Measurements from ENCODE around the gene SMAD6. TPM values are rescaled to one million over a fixed set of nuclear protein-coding genes. Genes with fewer than 3 reads are reported as not detected.

Gene SMAD6
- polyA plus RNA-seq, 4 donors: 13.8 to 50.2 (median 26.8) TPM

- no peak for DNase-seq (ENCODE audit: low read depth in 4 of 4, low spot score in 3 of 4)
These were observed 35.4 kb downstream of the SMAD6 start for GRCh38 chr15:66737243-66738010.

- no peak for DNase-seq (ENCODE audit: low read depth in 4 of 4, low spot score in 3 of 4)
These were observed 36.1 kb downstream of the SMAD6 start for GRCh38 chr15:66738116-66738515.

- no peak for DNase-seq (ENCODE audit: low read depth in 4 of 4, low spot score in 3 of 4)
These were observed 36.6 kb downstream of the SMAD6 start for GRCh38 chr15:66738595-66738994.

- DNase-seq (ENCODE audit: low read depth in 4 of 4, low spot score in 3 of 4): no peak
These were observed 37.3 kb downstream of the SMAD6 start for GRCh38 chr15:66739287-66739686.

- no peak for DNase-seq (ENCODE audit: low read depth in 4 of 4, low spot score in 3 of 4)
These were observed 38.8 kb downstream of the SMAD6 start for GRCh38 chr15:66740802-66741201.

GRCh38 chr15:66741646-66742045, 39.6 kb downstream of the SMAD6 start:
- no peak for DNase-seq (ENCODE audit: low read depth in 4 of 4, low spot score in 3 of 4)

- no peak for DNase-seq (ENCODE audit: low read depth in 4 of 4, low spot score in 3 of 4)
These were observed 40.2 kb downstream of the SMAD6 start for GRCh38 chr15:66742286-66742685.

GRCh38 chr15:66743204-66743603, 41.2 kb downstream of the SMAD6 start:
- no peak for DNase-seq (ENCODE audit: low read depth in 4 of 4, low spot score in 3 of 4)

GRCh38 chr15:66743703-66744536, 41.9 kb downstream of the SMAD6 start:
- DNase-seq (ENCODE audit: low read depth in 4 of 4, low spot score in 3 of 4): no peak

- no peak for DNase-seq (ENCODE audit: low read depth in 4 of 4, low spot score in 3 of 4)
These were observed 42.7 kb downstream of the SMAD6 start for GRCh38 chr15:66744610-66745279.

- DNase-seq (ENCODE audit: low read depth in 4 of 4, low spot score in 3 of 4): no peak
These were observed 43.6 kb downstream of the SMAD6 start for GRCh38 chr15:66745530-66746230.

- DNase-seq (ENCODE audit: low read depth in 4 of 4, low spot score in 3 of 4): no peak
These were observed 44.2 kb downstream of the SMAD6 start for GRCh38 chr15:66746231-66746605.

- DNase-seq (ENCODE audit: low read depth in 4 of 4, low spot score in 3 of 4): no peak
These were observed 45.2 kb downstream of the SMAD6 start for GRCh38 chr15:66747223-66747622.

- no peak for DNase-seq (ENCODE audit: low read depth in 4 of 4, low spot score in 3 of 4)
These were observed 46.1 kb downstream of the SMAD6 start for GRCh38 chr15:66747886-66748707.

GRCh38 chr15:66748708-66749035, 46.6 kb downstream of the SMAD6 start:
- DNase-seq (ENCODE audit: low read depth in 4 of 4, low spot score in 3 of 4): no peak

GRCh38 chr15:66749841-66750575, 48.0 kb downstream of the SMAD6 start:
- DNase-seq (ENCODE audit: low read depth in 4 of 4, low spot score in 3 of 4): no peak

GRCh38 chr15:66750609-66751008, 48.6 kb downstream of the SMAD6 start:
- no peak for DNase-seq (ENCODE audit: low read depth in 4 of 4, low spot score in 3 of 4)

- DNase-seq (ENCODE audit: low read depth in 4 of 4, low spot score in 3 of 4): no peak
These were observed 49.5 kb downstream of the SMAD6 start for GRCh38 chr15:66751579-66751978.

- no peak for DNase-seq (ENCODE audit: low read depth in 4 of 4, low spot score in 3 of 4)
These were observed 50.0 kb downstream of the SMAD6 start for GRCh38 chr15:66752078-66752477.

All from left renal pelvis (tissue), 4 donors.